GM12872 (cell line): Measurements from ENCODE around the gene SLC46A2.
A peak's percentile ranks its signal among the peaks of the same experiment; 100 is the strongest.

Experiments
- TF ChIP-seq, protein P1 (sequence below): IDR thresholded peaks from 3 replicates; pipeline ENCODE4 v1.5.1; 2011; ENCODE audit warnings: low read depth, mild to moderate bottlenecking, low read length, moderate library complexity; ENCODE audit not compliant: insufficient read depth

The SLC46A2 gene

DNA sequence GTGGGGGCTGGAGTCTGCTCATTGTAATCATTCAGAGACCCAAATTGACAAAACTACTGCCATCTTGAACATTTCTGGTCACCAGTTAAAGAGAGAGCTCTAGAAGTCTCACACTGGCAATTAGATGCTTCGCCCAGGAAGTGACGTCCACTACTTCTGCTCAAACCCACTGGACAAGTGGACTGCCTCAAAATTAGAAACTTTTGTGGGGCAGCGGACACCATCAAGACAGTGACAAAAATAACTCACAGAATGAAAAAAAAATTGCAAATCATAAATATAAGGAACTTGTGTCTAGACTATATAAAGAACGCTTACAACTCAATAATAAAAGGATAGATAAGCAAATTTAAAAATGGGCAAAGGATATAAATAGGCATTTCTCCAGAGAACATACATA, 9.8 kb upstream of the SLC46A2 start:
- TF ChIP-seq, protein P1, sequence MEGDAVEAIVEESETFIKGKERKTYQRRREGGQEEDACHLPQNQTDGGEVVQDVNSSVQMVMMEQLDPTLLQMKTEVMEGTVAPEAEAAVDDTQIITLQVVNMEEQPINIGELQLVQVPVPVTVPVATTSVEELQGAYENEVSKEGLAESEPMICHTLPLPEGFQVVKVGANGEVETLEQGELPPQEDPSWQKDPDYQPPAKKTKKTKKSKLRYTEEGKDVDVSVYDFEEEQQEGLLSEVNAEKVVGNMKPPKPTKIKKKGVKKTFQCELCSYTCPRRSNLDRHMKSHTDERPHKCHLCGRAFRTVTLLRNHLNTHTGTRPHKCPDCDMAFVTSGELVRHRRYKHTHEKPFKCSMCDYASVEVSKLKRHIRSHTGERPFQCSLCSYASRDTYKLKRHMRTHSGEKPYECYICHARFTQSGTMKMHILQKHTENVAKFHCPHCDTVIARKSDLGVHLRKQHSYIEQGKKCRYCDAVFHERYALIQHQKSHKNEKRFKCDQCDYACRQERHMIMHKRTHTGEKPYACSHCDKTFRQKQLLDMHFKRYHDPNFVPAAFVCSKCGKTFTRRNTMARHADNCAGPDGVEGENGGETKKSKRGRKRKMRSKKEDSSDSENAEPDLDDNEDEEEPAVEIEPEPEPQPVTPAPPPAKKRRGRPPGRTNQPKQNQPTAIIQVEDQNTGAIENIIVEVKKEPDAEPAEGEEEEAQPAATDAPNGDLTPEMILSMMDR = no peak

DNA sequence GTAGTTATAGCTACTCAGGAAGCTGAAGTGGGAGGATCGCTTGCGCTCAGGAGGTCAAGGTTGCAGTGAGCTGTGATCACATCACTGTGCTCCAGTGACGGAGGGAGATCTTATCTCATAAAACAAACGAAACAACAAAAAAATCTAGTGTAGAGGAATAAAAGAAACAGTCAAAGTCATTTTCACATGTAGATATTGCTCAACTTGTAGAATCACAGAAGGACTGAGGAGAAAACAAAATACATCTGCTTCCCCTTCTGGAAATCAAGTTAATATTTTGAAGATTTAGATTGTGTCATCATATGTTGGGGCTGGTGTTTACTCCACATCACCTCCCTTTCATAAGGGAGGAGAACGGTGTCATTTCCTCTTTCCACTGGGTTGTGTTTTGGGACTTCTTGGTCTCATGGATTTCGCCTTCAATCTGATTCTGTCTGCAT, 8.2 kb upstream of the SLC46A2 start:
- TF ChIP-seq, protein P1 = no peak

DNA sequence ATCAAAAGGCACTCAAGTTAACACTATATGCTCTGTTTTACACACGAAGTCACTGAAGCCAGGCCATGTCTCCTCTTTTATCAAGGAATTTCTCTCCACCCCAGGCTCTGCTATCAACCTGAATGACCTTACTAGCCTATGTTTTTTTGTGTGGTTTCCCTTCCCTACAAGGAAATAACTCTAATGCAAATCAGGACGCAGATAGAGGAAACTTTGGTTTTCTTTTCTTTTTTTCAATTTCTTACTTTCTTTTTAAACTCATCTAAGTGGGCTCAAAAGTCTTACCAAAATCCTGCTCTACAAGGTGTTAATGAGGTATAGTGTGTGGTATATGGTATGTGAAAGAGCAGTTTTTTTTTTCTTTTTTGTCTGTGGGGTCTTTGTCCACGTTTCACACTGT, 5.5 kb upstream of the SLC46A2 start:
- TF ChIP-seq, protein P1 = no peak

DNA sequence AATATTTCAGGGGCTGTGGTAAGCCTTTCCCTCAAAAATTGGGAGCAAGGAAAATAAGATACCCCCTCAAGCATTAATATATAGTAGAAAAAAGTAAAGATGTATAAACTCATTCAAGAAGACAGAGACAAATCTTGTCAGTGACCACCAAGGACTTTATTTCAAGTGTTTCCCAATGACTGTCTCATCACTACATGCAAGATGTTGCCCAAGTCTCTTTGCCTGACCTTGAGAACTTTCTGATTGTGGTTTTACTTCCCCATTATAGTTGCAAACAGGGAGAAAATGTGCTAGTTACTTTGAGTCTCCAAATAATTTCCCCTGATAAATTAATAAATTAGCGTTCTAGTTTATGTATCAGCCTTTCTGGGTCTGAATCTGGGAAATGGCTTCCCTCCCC, 4.0 kb upstream of the SLC46A2 start:
- TF ChIP-seq, protein P1 = no peak

DNA sequence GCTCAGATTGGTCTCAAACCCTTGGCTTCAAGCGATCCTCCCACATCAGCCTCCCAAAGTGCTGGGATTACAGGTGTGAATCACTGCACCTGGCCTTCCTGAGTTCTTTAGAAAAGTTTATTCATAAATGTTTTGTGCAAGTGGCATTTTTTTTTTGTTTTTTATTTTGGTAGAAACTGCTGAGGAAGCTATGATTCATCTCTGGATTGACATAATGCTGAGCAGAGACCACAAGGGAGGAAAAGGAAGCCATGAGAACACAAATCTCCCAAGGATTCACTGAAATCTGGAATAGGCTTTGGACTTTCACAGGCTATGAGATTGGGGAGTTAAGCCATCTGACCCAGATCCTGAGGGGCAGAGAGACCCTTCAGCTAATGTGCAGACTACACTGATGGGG, 3.4 kb upstream of the SLC46A2 start:
- TF ChIP-seq, protein P1 = no peak

DNA sequence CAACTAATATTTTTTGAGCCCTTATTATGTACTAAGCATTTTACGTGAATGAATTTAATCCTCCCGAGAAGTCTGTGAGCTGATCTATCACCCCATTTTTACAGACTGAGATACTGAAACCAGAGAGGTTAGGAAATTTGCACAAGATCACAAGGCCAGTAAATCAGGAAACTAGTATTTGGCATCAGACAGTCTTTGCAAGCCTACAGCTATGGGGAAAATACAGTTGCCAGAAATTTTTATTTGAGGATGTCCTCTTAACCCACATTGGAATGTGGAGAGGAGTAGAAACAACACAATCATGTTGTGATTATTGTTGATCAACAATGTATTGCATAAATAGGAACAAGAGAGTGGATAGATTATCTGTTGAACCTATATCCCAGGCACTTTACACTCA, 2.3 kb upstream of the SLC46A2 start:
- TF ChIP-seq, protein P1 = no peak

DNA sequence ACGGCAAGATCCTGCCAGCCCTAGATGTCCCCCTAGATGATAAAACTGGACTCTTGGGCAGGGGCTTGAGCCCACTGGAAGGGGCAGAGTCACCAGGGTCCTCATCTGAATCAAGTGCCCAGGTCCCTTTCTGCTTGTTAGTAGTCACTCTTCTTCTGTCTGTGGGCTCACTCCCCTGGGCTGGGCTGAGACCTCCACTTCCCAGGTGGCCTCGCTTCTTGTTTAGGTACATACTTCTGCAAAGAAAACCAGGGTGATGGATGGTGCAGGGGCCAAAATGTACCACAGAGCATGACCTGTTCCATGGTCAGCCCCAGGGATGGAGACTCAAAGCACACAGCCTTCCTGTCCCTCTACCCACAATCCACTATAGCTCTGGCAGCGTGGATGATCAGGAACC, 845 bp upstream of the SLC46A2 start:
- TF ChIP-seq, protein P1 = no peak

DNA sequence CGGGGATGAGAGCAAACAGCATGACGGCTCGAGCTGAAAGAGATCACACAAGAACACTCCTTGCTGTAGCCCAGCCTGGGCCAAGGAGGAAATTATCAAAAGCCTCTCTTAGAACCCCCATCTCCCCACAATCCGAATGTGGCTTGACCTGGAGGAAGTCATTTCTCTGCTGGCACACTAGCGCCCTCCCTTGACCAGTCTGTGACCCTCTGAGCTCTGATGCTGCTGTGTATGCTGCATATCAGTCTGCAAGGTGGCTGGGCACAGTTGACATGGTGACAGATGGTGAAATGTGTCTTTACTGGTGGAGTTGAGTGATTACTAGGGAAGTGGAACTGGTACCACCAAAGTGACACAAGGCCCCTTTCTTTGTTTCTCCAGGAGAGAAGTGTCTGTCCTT, 3.3 kb downstream of the SLC46A2 start:
- TF ChIP-seq, protein P1 = peak; percentile 46; the same call in 2 of the 3 replicates
